ENCODE data around the gene CROCC2. TPM values are rescaled to one million over a fixed set of nuclear protein-coding genes. Genes with fewer than 3 reads are reported as not detected.

CROCC2 gene
- total and polyA plus RNA-seq, 11 donors = not detected

- Histone ChIP-seq H3K4me1 (no peaks in the 10 kb centered on the region), H3K36me3 (no peaks in the 10 kb centered on the region), H3K4me3 (no peak overlapping the region), H3K27ac (no peak overlapping the region), H3K27me3 (no peaks in the 10 kb centered on the region), H3K9me3 (no peaks in the 10 kb centered on the region)
- ATAC-seq = no peak
- intact Hi-C loops (cut with DNase I) = no loop called here
- TF ChIP-seq, protein P1, sequence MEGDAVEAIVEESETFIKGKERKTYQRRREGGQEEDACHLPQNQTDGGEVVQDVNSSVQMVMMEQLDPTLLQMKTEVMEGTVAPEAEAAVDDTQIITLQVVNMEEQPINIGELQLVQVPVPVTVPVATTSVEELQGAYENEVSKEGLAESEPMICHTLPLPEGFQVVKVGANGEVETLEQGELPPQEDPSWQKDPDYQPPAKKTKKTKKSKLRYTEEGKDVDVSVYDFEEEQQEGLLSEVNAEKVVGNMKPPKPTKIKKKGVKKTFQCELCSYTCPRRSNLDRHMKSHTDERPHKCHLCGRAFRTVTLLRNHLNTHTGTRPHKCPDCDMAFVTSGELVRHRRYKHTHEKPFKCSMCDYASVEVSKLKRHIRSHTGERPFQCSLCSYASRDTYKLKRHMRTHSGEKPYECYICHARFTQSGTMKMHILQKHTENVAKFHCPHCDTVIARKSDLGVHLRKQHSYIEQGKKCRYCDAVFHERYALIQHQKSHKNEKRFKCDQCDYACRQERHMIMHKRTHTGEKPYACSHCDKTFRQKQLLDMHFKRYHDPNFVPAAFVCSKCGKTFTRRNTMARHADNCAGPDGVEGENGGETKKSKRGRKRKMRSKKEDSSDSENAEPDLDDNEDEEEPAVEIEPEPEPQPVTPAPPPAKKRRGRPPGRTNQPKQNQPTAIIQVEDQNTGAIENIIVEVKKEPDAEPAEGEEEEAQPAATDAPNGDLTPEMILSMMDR (IDR thresholded peaks at IDR 0.05) = no peak
- no peak for TF ChIP-seq POLR2A (IDR thresholded peaks at IDR 0.05)
- peak in 1 of 5 donors; percentile 20 for DNase-seq
- WGBS, 4 donors = 69 to 78% (median 72%) methylated on average over 5 of the region's 5 CpGs
Observed at GRCh38 chr2:240886023-240886565, 20.0 kb upstream of the CROCC2 start.

- Histone ChIP-seq H3K36me3 (no peaks in the 10 kb centered on the region), H3K9me3 (no peaks in the 10 kb centered on the region), H3K27ac (no peak overlapping the region), H3K27me3 (no peaks in the 10 kb centered on the region), H3K4me1 (no peaks in the 10 kb centered on the region), H3K4me3 (no peak overlapping the region)
- 76 to 84% (median 80%) methylated on average over 13 to 18 of the region's 18 CpGs for WGBS, 4 donors
- ATAC-seq (peak in 1 of 4 donors; percentile 72), DNase-seq (peak in 3 of 5 donors; percentile 18 to 53 (median 20))
- intact Hi-C loops (cut with DNase I) = no loop called here
- TF ChIP-seq, protein P1 (IDR thresholded peaks at IDR 0.05) = no peak
- TF ChIP-seq POLR2A (IDR thresholded peaks at IDR 0.05) = no peak
Observed at GRCh38 chr2:240886678-240887609, 19.2 kb upstream of the CROCC2 start.

GRCh38 chr2:240887631-240888030 is 18.5 kb upstream of the CROCC2 start:
- H3K36me3 ChIP-seq = no peaks in the 10 kb centered on the region
- H3K27ac ChIP-seq = no peak overlapping the region
- no peaks in the 10 kb centered on the region for H3K27me3 ChIP-seq
- no peak overlapping the region for H3K4me3 ChIP-seq
- no peak for ATAC-seq
- no peak for TF ChIP-seq POLR2A (IDR thresholded peaks at IDR 0.05)
- TF ChIP-seq, protein P1 (IDR thresholded peaks at IDR 0.05) = no peak
- DNase-seq = peak in 3 of 5 donors; percentile 18 to 20 (median 18)
- intact Hi-C loops (cut with DNase I) = no loop called here
- H3K9me3 ChIP-seq = no peaks in the 10 kb centered on the region
- WGBS, 4 donors = 70 to 95% (median 90%) methylated on average over 4 of the region's 4 CpGs
- H3K4me1 ChIP-seq = no peaks in the 10 kb centered on the region

GRCh38 chr2:240888130-240888889 is 17.8 kb upstream of the CROCC2 start:
- no peak for TF ChIP-seq POLR2A (IDR thresholded peaks at IDR 0.05)
- TF ChIP-seq, protein P1 (IDR thresholded peaks at IDR 0.05) = no peak
- H3K36me3 ChIP-seq = no peaks in the 10 kb centered on the region
- intact Hi-C loops (cut with DNase I) = no loop called here
- no peaks in the 10 kb centered on the region for H3K9me3 ChIP-seq
- 86 to 94% (median 90%) methylated on average over 12 to 37 of the region's 37 CpGs for WGBS, 4 donors
- no peak overlapping the region for H3K4me3 ChIP-seq
- no peaks in the 10 kb centered on the region for H3K27me3 ChIP-seq
- ATAC-seq (no peak), DNase-seq (peak in 3 of 5 donors; percentile 10 to 61 (median 16))
- H3K4me1 ChIP-seq = peaks cover 0 to under 1% (median 0%) of the 10 kb centered on the region in 12 donors
- no peak overlapping the region for H3K27ac ChIP-seq

Measured in heart left ventricle (tissue), 16 donors.